Lung (tissue), 12 donors: Measurements from ENCODE around the gene ZSWIM5. TPM values are rescaled to one million over a fixed set of nuclear protein-coding genes. Genes with fewer than 3 reads are reported as not detected.

Experiments used
- ATAC-seq: fragments of 200-7000 bp; cut with Tn5 transposase; one replicate; pipeline ENCODE4 v1.9.1; 2020; ENCODE audit warnings: moderate number of reproducible peaks; ENCODE audit not compliant: insufficient read depth, low FRiP score
- DNase-seq, 3 donors: peaks; one replicate each; pipeline ENCODE4 v3.0.0-alpha.2; 2013 to 2017
- H3K27ac ChIP-seq, 2 donors: one replicate each; pipeline ENCODE4 v1.5.1; 2013; ENCODE audit warnings: mild to moderate bottlenecking in 2 of 2, moderate library complexity in 2 of 2, control low read depth in 1 of 2, inconsistent platforms in 1 of 2, low read depth in 1 of 2, low read length in 1 of 2
- H3K27me3 ChIP-seq, 3 donors: one replicate each; pipeline ENCODE4 v1.5.1; 2013; ENCODE audit warnings: low read length in 2 of 3; ENCODE audit not compliant: control insufficient read depth in 3 of 3, insufficient read depth in 3 of 3
- H3K36me3 ChIP-seq, 4 donors: one replicate each; pipeline ENCODE4 v1.5.1; 2013; ENCODE audit warnings: low read length in 4 of 4, mild to moderate bottlenecking in 1 of 4, moderate library complexity in 1 of 4; ENCODE audit not compliant: control insufficient read depth in 4 of 4, insufficient read depth in 4 of 4
- H3K4me1 ChIP-seq, 5 donors: one replicate each; pipeline ENCODE4 v1.5.1; 2013; ENCODE audit warnings: low read length in 5 of 5, mild to moderate bottlenecking in 2 of 5, moderate library complexity in 1 of 5; ENCODE audit not compliant: control insufficient read depth in 5 of 5, insufficient read depth in 5 of 5
- H3K4me3 ChIP-seq: one replicate; pipeline ENCODE4 v1.5.1; 2013; ENCODE audit warnings: mild to moderate bottlenecking, control low read depth, moderate library complexity
- H3K9ac ChIP-seq, 2 donors: one replicate each; pipeline ENCODE4 v1.5.1; 2013; ENCODE audit warnings: low read length in 2 of 2, control low read depth in 1 of 2; ENCODE audit not compliant: insufficient read depth in 1 of 2
- H3K9me3 ChIP-seq, 4 donors: one replicate each; pipeline ENCODE4 v1.5.1; 2013; ENCODE audit warnings: low read length in 3 of 4, mild to moderate bottlenecking in 1 of 4, moderate library complexity in 1 of 4; ENCODE audit not compliant: control insufficient read depth in 4 of 4, insufficient read depth in 3 of 4
- WGBS, 2 donors: extraction: QIAGEN DNeasy Blood & Tissue Kit; methylation state at CpG; one replicate each; pipeline ENCODE4 v1.1.7; 2013; 5-methylcytosine and 5-hydroxymethylcytosine counted together
- polyA plus RNA-seq, 2 donors: library from polyadenylated mRNA; stranded (reverse); fragments of 200-250 nt; gene quantifications; one replicate each; pipeline ENCODE4 v1.2.1, GENCODE V29; 2013
- total RNA-seq, 2 donors: library from RNA; depleted of rRNA in 1 of 2; stranded (reverse); fragments of >200 nt in 1 of 2; gene quantifications; one replicate each; pipeline ENCODE4 v1.2.1, GENCODE V29; 2014 to 2021
- TF ChIP-seq, protein P1 (sequence below): IDR thresholded peaks from 2 replicates; pipeline ENCODE4 v1.5.1; 2012; ENCODE audit warnings: mild to moderate bottlenecking; ENCODE audit errors: control extremely low read depth, extremely low read depth
- donor health status: control.
- donor health status: control.
- donor health status: Bipolar disorder and iron deficiency.
- donor health status: healthy.
- donor health status: DM: yes; HTN: yes; CAD: no.

ZSWIM5 gene
- total and polyA plus RNA-seq, 4 donors: 0.96 to 3.8 (median 2.1) TPM

DNA sequence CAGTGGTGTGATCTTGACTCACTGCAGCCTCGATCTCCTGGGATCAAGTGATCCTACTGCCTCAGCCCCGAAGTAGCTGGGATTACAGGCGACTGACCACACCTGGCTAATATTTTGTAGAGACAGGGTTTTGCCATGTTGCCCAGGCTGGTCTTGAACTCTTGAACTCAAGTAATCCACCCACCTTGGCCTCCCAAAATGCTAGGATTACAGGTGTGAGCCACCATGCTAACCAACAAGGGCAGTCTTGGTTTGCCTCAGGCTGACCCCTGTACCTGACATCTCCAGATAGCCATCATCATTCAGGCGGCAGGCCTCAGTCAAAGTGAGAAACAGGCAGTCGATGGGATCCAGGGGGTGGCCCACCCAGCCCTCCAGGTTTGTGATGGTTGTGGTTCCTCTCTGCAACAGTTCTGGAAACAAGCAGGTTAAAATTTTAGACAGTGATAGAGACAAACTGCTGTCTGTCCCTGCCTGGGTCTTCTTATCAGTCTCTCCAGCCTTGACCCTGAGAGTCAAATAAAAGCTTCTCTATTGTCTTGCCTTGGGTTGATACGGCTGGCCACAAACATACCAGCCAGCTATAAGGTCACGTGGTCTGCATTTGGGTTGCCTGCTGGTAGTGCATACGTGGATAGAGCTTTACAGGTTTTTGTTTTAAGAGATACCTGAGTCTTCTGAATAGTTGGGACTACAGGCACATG lies 167.6 kb downstream of the ZSWIM5 start:
- TF ChIP-seq, protein P1, sequence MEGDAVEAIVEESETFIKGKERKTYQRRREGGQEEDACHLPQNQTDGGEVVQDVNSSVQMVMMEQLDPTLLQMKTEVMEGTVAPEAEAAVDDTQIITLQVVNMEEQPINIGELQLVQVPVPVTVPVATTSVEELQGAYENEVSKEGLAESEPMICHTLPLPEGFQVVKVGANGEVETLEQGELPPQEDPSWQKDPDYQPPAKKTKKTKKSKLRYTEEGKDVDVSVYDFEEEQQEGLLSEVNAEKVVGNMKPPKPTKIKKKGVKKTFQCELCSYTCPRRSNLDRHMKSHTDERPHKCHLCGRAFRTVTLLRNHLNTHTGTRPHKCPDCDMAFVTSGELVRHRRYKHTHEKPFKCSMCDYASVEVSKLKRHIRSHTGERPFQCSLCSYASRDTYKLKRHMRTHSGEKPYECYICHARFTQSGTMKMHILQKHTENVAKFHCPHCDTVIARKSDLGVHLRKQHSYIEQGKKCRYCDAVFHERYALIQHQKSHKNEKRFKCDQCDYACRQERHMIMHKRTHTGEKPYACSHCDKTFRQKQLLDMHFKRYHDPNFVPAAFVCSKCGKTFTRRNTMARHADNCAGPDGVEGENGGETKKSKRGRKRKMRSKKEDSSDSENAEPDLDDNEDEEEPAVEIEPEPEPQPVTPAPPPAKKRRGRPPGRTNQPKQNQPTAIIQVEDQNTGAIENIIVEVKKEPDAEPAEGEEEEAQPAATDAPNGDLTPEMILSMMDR: no peak
- DNase-seq: no peak
- H3K9me3 ChIP-seq: no peaks in the 10 kb centered on the region
- no peak for ATAC-seq
- no peaks in the 10 kb centered on the region for H3K27me3 ChIP-seq
- H3K4me1 ChIP-seq: peaks cover 0 to 2% (median 0%) of the 10 kb centered on the region in 5 donors
- H3K4me3 ChIP-seq: no peak overlapping the region
- no peak overlapping the region for H3K9ac ChIP-seq
- H3K36me3 ChIP-seq: no peaks in the 10 kb centered on the region
- H3K27ac ChIP-seq: no peak overlapping the region
- WGBS, 2 donors: 92 to 97% methylated on average over 8 of the region's 8 CpGs

DNA sequence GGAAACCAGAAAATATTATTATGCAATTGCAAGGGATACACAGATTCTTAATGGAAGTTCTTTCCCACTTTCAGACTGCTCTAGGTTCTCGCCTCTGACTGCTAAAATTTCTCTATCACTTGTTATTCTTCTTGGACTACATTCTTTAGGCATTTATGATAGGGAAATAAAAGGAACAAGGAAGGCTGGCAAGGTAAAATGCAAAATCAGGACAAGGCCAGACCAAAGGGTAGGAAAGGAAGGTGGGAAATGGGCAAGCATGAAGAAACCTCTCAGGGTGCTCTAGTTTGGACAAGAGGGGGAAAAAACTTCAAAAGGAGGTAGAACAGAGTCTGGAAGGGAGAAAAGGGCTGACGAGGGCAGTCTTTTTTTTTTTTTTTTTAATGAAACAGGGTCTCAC lies 168.2 kb downstream of the ZSWIM5 start:
- H3K4me3 ChIP-seq: no peak overlapping the region
- TF ChIP-seq, protein P1: no peak
- ATAC-seq: no peak

DNA sequence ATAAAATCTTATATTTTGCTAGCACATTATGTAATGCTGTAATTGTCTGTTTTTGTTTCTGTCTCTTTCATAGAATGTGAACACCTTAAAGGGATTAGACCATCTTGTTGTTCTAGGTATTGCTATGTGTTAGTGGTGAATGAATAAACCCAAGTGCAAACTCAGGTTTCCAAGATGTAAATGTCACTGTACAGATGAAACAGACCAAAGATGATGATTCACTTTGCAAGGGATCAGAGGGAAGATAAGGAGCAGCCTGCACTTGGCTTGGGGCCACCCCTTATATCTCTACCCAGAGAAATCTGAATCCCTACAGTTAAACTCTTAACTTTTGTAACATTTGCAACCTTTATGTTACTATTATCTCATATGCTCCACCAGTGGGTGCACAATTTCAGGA lies 168.9 kb downstream of the ZSWIM5 start:
- no peak overlapping the region for H3K27ac ChIP-seq
- ATAC-seq (no peak), DNase-seq (no peak)
- no peaks in the 10 kb centered on the region for H3K27me3 ChIP-seq
- no peak overlapping the region for H3K4me3 ChIP-seq
- TF ChIP-seq, protein P1: no peak
- H3K4me1 ChIP-seq: peaks cover 0 to 2% (median 0%) of the 10 kb centered on the region in 5 donors
- no peaks in the 10 kb centered on the region for H3K9me3 ChIP-seq
- no peak overlapping the region for H3K9ac ChIP-seq
- H3K36me3 ChIP-seq: no peaks in the 10 kb centered on the region

More for the DNA sequence above, 168.2 kb downstream of the ZSWIM5 start:
- Histone ChIP-seq H3K4me1 (peaks cover 0 to 2% (median 0%) of the 10 kb centered on the region in 5 donors), H3K36me3 (no peaks in the 10 kb centered on the region), H3K9ac (no peak overlapping the region), H3K27me3 (no peaks in the 10 kb centered on the region), H3K27ac (no peak overlapping the region), H3K9me3 (no peaks in the 10 kb centered on the region)
- 86 to 93% methylated on average over 2 of the region's 2 CpGs for WGBS, 2 donors
- DNase-seq: no peak
